GM12878 (cell line): Measurements from ENCODE around the gene FDXR. TPM values are rescaled to one million over a fixed set of nuclear protein-coding genes. Genes with fewer than 3 reads are reported as not detected.

Experiments used
- ATAC-seq: fragments of 200-7000 bp; cut with Tn5 transposase; 3 replicates; pipeline ENCODE4 v1.9.1; 2020; ENCODE audit warnings: mild to moderate bottlenecking, moderate library complexity
- BruUV-seq: library from RNA; stranded (reverse); fragments of 400-500 nt; replicated peaks from 2 replicates; lab custom pipeline; 2021; lab: Mats Ljungman, UMichigan
- CTCF ChIA-PET: fragments of 300-600 bp; sonication (Branson Sonifier 250); formaldehyde crosslinking; extraction: SDS; loops from one replicate; lab custom pipeline; 2021; ENCODE audit warnings: inconsistent platforms; lab: Yijun Ruan, JAX
- POLR2A ChIA-PET: fragments of 350-600 bp; formaldehyde crosslinking; extraction: SDS; loops from one replicate; lab custom pipeline; 2021; ENCODE audit warnings: inconsistent platforms; lab: Charles Lee
- RAD21 ChIA-PET: fragments of 300-600 bp; sonication (Branson Sonifier 250); formaldehyde crosslinking; loops from one replicate; lab custom pipeline; 2023; ENCODE audit warnings: antibody characterized with exemption; ENCODE audit not compliant: unreplicated experiment; lab: Charles Lee
- SMC1A ChIA-PET: fragments of 300-600 bp; sonication (Branson Sonifier 250); formaldehyde crosslinking; loops from one replicate; lab custom pipeline; 2023; ENCODE audit not compliant: unreplicated experiment, uncharacterized antibody; lab: Charles Lee
- DNase-seq: peaks from one replicate; pipeline ENCODE4 v3.0.0-alpha.2; 2011; ENCODE audit warnings: low read depth, low spot score
- FAIRE-seq: peaks from 3 replicates; lab custom pipeline; 2011; peaks lifted over from hg19 to GRCh38; lab: Jason Lieb, UNC
- H2AFZ ChIP-seq: 2 replicates; pipeline ENCODE4 v1.6.0; 2011; ENCODE audit warnings: low read depth, low read length, control low read depth; ENCODE audit not compliant: control insufficient read depth
- H3K27ac ChIP-seq: 2 replicates; pipeline ENCODE4 v1.5.1; 2011; ENCODE audit warnings: control low read depth; ENCODE audit not compliant: control insufficient read depth, insufficient read depth
- H3K27me3 ChIP-seq, 2 experiments: replicated peaks in 1 of 2; 2 replicates each; pipeline versions ENCODE4 v1.6.0 to v1.6.1; 2011; ENCODE audit warnings: low read length in 1 of 2; ENCODE audit not compliant: control insufficient read depth in 2 of 2, insufficient read depth in 2 of 2
- H3K36me3 ChIP-seq, 2 experiments: 2 replicates each; pipeline ENCODE4 v1.5.1; 2011; ENCODE audit warnings: low read length in 1 of 2; ENCODE audit not compliant: control insufficient read depth in 2 of 2, insufficient read depth in 2 of 2
- H3K4me1 ChIP-seq: 2 replicates; pipeline ENCODE4 v1.6.1; 2011; ENCODE audit warnings: mild to moderate bottlenecking, low read length, moderate library complexity, mixed read lengths; ENCODE audit not compliant: control insufficient read depth, insufficient read depth
- H3K4me2 ChIP-seq: 2 replicates; pipeline ENCODE4 v1.6.0; 2011; ENCODE audit warnings: control low read depth; ENCODE audit not compliant: control insufficient read depth, insufficient read depth
- H3K4me3 ChIP-seq: fragments of 200-600 bp; sonication (generic); 2 replicates; pipeline ENCODE4 v1.5.1; 2016
- H3K79me2 ChIP-seq: 2 replicates; pipeline ENCODE4 v1.6.0; 2011; ENCODE audit warnings: low read length; ENCODE audit not compliant: control insufficient read depth, insufficient read depth
- H3K9ac ChIP-seq: 2 replicates; pipeline ENCODE4 v1.8.0; 2011; ENCODE audit warnings: low read length, control low read depth, mixed read lengths; ENCODE audit not compliant: control insufficient read depth, insufficient read depth
- H3K9me3 ChIP-seq: replicated peaks from 3 replicates; pipeline ENCODE4 v1.5.1; 2011; ENCODE audit warnings: mild to moderate bottlenecking, low read length; ENCODE audit not compliant: control insufficient read depth, insufficient read depth
- H4K20me1 ChIP-seq: 2 replicates; pipeline ENCODE4 v1.6.0; 2011; ENCODE audit not compliant: control insufficient read depth, insufficient read depth
- ATF3 ChIP-seq: IDR thresholded peaks from 2 replicates; pipeline ENCODE4 v1.6.1; 2011; ENCODE audit warnings: low read depth, mild to moderate bottlenecking, low read length, moderate library complexity, borderline replicate concordance; ENCODE audit errors: extremely low read depth
- BRCA1 ChIP-seq: IDR thresholded peaks from 2 replicates; pipeline ENCODE4 v1.6.1; 2011; ENCODE audit warnings: low read depth, low read length, improper control_type of control experiment
- CHD1 ChIP-seq: IDR thresholded peaks from 2 replicates; pipeline ENCODE4 v1.6.1; 2012; ENCODE audit warnings: low read depth, low read length, improper control_type of control experiment
- JUND ChIP-seq: IDR thresholded peaks from 2 replicates; pipeline ENCODE4 v1.6.1; 2012; ENCODE audit warnings: low read depth, mild to moderate bottlenecking, low read length, improper control_type of control experiment, moderate library complexity
- KDM1A ChIP-seq: fragments of 200-600 bp; sonication (generic); IDR thresholded peaks from 2 replicates; pipeline ENCODE4 v1.6.1; 2016; ENCODE audit warnings: borderline replicate concordance
- NBN ChIP-seq: fragments of 450-650 bp; IDR thresholded peaks from 2 replicates; pipeline ENCODE4 v1.6.1; 2016
- ZBED1 ChIP-seq: IDR thresholded peaks from 2 replicates; pipeline ENCODE4 v1.6.1; 2016; ENCODE audit warnings: borderline replicate concordance
- ZNF24 ChIP-seq: fragments of 450-650 bp; IDR thresholded peaks from 2 replicates; pipeline ENCODE4 v1.6.1; 2017; ENCODE audit warnings: antibody characterized with exemption, mild to moderate bottlenecking
- WGBS: methylation state at CpG from one replicate; pipeline ENCODE4 v1.1.6; 2016; ENCODE audit warnings: low lambda C conversion rate; ENCODE audit not compliant: insufficient replicate concordance, insufficient coverage; ENCODE audit errors: missing lambda C conversion rate; 5-methylcytosine and 5-hydroxymethylcytosine counted together
- in situ Hi-C: fragments of 300-500 bp; cut with MboI; formaldehyde crosslinking; loops from 9 replicates; pipeline ENCODE4 v1.14.3; 2018; ENCODE audit warnings: mixed read lengths
- intact Hi-C: fragments of 100-400 bp; cut with micrococcal nuclease; formaldehyde crosslinking; loops from one replicate; pipeline ENCODE4 v1.14.2; 2022; ENCODE audit not compliant: unreplicated experiment
- polyA plus RNA-seq, 11 experiments: library from polyadenylated mRNA; depleted of rRNA in 4 of 11; unstranded in 6 of 11; stranded (reverse) in 5 of 11; fragments of >200 nt; fragmentation: Nextera tagmentation in 4 of 11; fragmentation: Illumina TruSeq in 1 of 11; extraction: Ambion mirVana in 4 of 11; extraction: Trizol in 1 of 11; gene quantifications; 1 replicate in 1 of 11; 2 replicates in 10 of 11; pipeline versions ENCODE4 v1.2.1 to v1.2.3, GENCODE V29; 2011 to 2016; ENCODE audit warnings: inconsistent platforms in 2 of 11, missing spikeins in 2 of 11, low read depth in 1 of 11
- total RNA-seq, 4 experiments: library from RNA; depleted of rRNA in 3 of 4; stranded (reverse); fragments of >200 nt in 3 of 4; fragmentation: Illumina TruSeq in 1 of 4; extraction: Trizol in 1 of 4; gene quantifications; 2 replicates each; pipeline versions ENCODE4 v1.2.1 to v1.2.3, GENCODE V29; 2013 to 2021
- TF ChIP-seq, protein P1 (sequence below): fragments of 150-350 bp; IDR thresholded peaks from 2 replicates; pipeline ENCODE4 v1.6.1; 2014; ENCODE audit warnings: mild to moderate bottlenecking, low read depth, low read length
- TF ChIP-seq, protein P2 (sequence below): IDR thresholded peaks from 2 replicates; pipeline ENCODE4 v1.6.1; 2011; ENCODE audit warnings: mild to moderate bottlenecking, low read depth, low read length, moderate library complexity; ENCODE audit not compliant: insufficient replicate concordance

FDXR gene
- total and polyA plus RNA-seq, 10 of the 15 experiments (the other 5 are each of a cell fraction or from before 2014, with no cell fraction given) = 0.85 to 162 (median 48.2) TPM

DNA sequence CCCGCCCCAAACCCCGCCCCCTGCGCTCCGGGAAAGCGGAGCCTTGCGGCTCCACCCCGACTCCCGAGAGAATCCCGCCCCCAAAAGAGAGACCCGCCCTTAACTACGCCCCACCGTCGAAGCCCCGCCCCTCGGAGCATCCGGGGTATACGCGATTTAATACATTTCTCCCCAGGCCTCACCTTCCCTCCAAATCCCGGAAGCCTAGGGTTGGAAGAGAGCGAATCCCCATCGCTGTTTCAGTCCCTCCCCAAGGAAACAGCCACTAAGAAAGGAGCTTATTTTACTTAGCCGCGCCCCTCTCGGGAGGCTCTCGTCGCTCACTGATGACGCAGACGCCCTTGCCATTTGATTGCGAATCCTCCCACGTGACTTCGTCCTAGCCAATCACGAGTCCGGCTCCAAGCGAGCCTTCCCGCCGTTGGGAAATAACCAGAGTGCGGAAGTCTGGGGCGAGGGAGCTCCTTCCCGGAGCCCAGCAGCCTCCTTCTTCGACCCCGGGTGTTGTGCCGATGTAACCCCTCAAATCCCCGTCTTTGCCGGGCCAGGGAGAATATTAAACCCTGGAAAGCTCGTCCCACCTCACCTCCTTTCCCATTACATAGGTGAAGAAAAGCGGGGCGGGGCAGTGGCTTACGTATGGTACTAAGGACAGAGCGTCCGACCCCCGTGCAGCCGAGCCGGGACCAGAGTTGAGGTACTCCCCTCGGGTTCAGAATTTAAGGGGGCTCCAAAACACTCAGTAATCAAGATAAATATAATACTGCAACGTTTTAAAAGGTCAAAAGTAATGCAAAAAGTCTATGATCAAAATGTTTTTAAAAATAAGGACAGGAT lies 461 bp upstream of the FDXR start (continued):
- TF ChIP-seq ATF3 (peak; percentile 96), CHD1 (no peak), NBN (peak; percentile 93), KDM1A (no peak), ZNF24 (no peak)
- TF ChIP-seq, protein P1, sequence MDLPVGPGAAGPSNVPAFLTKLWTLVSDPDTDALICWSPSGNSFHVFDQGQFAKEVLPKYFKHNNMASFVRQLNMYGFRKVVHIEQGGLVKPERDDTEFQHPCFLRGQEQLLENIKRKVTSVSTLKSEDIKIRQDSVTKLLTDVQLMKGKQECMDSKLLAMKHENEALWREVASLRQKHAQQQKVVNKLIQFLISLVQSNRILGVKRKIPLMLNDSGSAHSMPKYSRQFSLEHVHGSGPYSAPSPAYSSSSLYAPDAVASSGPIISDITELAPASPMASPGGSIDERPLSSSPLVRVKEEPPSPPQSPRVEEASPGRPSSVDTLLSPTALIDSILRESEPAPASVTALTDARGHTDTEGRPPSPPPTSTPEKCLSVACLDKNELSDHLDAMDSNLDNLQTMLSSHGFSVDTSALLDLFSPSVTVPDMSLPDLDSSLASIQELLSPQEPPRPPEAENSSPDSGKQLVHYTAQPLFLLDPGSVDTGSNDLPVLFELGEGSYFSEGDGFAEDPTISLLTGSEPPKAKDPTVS = no peak

- BruUV-seq = no TSS peak
- peaks cover 14% of the 10 kb centered on the region for H3K4me1 ChIP-seq
- peak overlapping the region; percentile 98 for H3K4me2 ChIP-seq
- ATAC-seq (no peak), FAIRE-seq (no peak), DNase-seq (no peak)
- POLR2A ChIA-PET = interaction anchor here (1.2 to 1.9 kb wide), 3 partner anchors 112 to 132 kb away, joined by 3 to 5 read pairs (median 4); no protein-coding TSS in a partner anchor
- no peaks in the 10 kb centered on the region for H4K20me1 ChIP-seq
- SMC1A ChIA-PET = interaction anchor here (1.1 kb wide), 1 partner anchor 89 kb away, joined by 3 read pairs; no protein-coding TSS in a partner anchor
- H3K36me3 ChIP-seq = no peaks in the 10 kb centered on the region; a peak in 2 of 4 replicates
- TF ChIP-seq, protein P2, sequence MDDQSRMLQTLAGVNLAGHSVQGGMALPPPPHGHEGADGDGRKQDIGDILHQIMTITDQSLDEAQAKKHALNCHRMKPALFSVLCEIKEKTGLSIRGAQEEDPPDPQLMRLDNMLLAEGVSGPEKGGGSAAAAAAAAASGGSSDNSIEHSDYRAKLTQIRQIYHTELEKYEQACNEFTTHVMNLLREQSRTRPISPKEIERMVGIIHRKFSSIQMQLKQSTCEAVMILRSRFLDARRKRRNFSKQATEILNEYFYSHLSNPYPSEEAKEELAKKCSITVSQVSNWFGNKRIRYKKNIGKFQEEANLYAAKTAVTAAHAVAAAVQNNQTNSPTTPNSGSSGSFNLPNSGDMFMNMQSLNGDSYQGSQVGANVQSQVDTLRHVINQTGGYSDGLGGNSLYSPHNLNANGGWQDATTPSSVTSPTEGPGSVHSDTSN = no peak
- TF ChIP-seq JUND (no peak), ZBED1 (no peak), BRCA1 (no peak)
- TF ChIP-seq, protein P1 = no peak
- H3K4me3 ChIP-seq = peak overlapping the region; percentile 67; the same call in 1 of the 2 replicates
- peak overlapping the region; percentile 81 for H3K9ac ChIP-seq
- CTCF ChIA-PET = interaction anchor here (1.0 to 4.5 kb wide), 5 partner anchors 10 to 135 kb away, joined by 3 to 20 read pairs (median 8); no protein-coding TSS in a partner anchor
- RAD21 ChIA-PET = interaction anchor here (0.9 to 3.2 kb wide), 4 partner anchors 90 to 243 kb away, joined by 3 to 24 read pairs (median 5); no protein-coding TSS in a partner anchor
- H2AFZ ChIP-seq = no peak overlapping the region
- in situ Hi-C loops (no loop called here), intact Hi-C loops (no loop called here)
- H3K9me3 ChIP-seq = no peaks in the 10 kb centered on the region
- 76% methylated on average over 11 of the region's 11 CpGs for WGBS
- peak overlapping the region; percentile 78 for H3K27ac ChIP-seq
- peaks cover 16% of the 10 kb centered on the region for H3K79me2 ChIP-seq
- no peaks in the 10 kb centered on the region for H3K27me3 ChIP-seq
Measured at GRCh38 chr17:74871356-74872076, 1.3 kb downstream of the FDXR start.
